Urinary bladder (tissue), 4 donors: ENCODE results near the gene IL23R. TPM values are rescaled to one million over a fixed set of nuclear protein-coding genes. Genes with fewer than 3 reads are reported as not detected.
"Not testable (repeated sequence)": the region's sequence is repeated elsewhere in the genome, so short reads cannot be mapped to it uniquely, and the experiment has no call there.

Experiments used
- DNase-seq: peaks from one replicate; pipeline ENCODE4 v3.0.0-alpha.2; 2015; ENCODE audit errors: extremely low spot score
- H3K27ac ChIP-seq: one replicate; pipeline ENCODE4 v1.5.1; 2013; ENCODE audit warnings: low read depth, mild to moderate bottlenecking, moderate library complexity
- H3K36me3 ChIP-seq: one replicate; pipeline ENCODE4 v1.6.1; 2013; ENCODE audit warnings: mild to moderate bottlenecking, moderate library complexity; ENCODE audit not compliant: insufficient read depth
- H3K4me1 ChIP-seq: one replicate; pipeline ENCODE4 v1.6.1; 2013; ENCODE audit warnings: mild to moderate bottlenecking, moderate library complexity; ENCODE audit not compliant: insufficient read depth
- H3K4me3 ChIP-seq: one replicate; pipeline ENCODE4 v1.5.1; 2013; ENCODE audit warnings: low read depth, low read length
- WGBS: extraction: QIAGEN DNeasy Blood & Tissue Kit; methylation state at CpG from one replicate; pipeline ENCODE4 v1.1.7; 2013; 5-methylcytosine and 5-hydroxymethylcytosine counted together
- polyA plus RNA-seq: library from polyadenylated mRNA; stranded (reverse); fragments of 200-250 nt; gene quantifications from one replicate; pipeline ENCODE4 v1.2.3, GENCODE V29; 2013
- total RNA-seq: library from RNA; depleted of rRNA; stranded (reverse); fragments of >200 nt; gene quantifications from one replicate; pipeline ENCODE4 v1.2.3, GENCODE V29; 2014
- donor health status: healthy with polysubstance abuse.
- donor health status: healthy.

Gene IL23R
- total and polyA plus RNA-seq, 2 donors: 0.48 TPM; not detected in 1

DNA sequence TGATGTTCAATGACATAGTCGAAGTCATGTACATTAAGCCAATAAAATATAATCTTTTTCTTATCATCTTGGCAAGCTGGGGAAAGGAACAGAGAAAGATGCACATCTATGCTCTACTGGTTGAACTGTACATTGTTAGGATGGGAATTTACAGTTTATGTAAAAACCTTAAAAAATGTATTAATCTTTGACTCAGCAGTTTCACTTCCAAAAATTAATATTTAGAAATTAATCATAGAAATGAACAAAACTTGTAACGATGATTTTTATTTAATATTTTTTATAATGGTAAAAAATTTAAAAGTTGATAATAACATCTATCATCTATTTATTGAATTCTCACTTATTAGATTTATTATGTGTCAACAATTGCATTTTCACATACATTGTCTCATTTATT, 25.8 kb upstream of the IL23R start:
- WGBS: 72% methylated on average over 2 of the region's 2 CpGs
- no peaks in the 10 kb centered on the region for H3K36me3 ChIP-seq

DNA sequence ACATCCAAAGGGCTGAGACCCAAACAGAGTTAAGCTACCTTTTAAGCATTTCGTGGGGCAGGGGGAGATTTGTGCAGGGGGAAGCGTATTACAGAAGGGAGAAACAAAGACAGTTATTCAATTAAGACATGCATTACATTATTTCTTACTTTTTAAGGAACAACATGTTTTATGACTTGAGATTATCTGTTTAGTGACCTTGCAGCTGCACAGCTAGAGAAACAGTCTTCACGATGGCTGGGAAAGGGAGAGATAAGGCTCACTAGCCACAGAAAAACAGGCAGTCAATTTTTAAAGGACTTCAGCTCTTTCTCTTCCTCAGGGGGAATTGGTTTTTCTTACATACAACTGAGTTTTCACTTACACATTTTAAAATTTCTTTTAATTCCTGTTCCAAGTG, 24.4 kb upstream of the IL23R start:
- not testable (repeated sequence) for DNase-seq, H3K4me1 ChIP-seq, H3K4me3 ChIP-seq, H3K27ac ChIP-seq, H3K36me3 ChIP-seq
- 55% methylated on average over 3 of the region's 3 CpGs for WGBS

More for the DNA sequence above, 25.8 kb upstream of the IL23R start:
- H3K27ac ChIP-seq: no peak overlapping the region
- no peak overlapping the region for H3K4me3 ChIP-seq
- no peaks in the 10 kb centered on the region for H3K4me1 ChIP-seq
- no peak for DNase-seq

DNA sequence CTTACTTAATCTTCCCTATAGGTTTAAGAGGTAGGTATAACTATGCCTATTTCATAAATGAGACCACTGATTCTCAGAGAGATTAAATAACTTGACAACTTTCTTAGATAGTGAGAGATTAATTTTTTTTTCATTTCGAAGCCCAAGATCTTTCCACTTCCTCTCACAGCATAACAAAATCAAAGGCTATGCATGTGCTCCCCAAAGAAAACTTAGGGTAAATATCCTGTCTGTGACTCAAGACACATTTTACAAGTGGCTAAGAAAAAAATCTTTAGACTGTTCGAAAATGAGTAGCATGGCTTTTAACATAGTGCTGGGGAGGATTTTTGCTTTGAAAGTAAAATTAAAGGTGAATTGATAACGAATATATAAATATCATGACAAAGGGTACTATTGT, 23.3 kb upstream of the IL23R start:
- H3K27ac ChIP-seq: no peak overlapping the region
- no peaks in the 10 kb centered on the region for H3K36me3 ChIP-seq
- DNase-seq: no peak
- no peak overlapping the region for H3K4me3 ChIP-seq
- WGBS: 52% methylated on average over 3 of the region's 3 CpGs
- no peaks in the 10 kb centered on the region for H3K4me1 ChIP-seq

DNA sequence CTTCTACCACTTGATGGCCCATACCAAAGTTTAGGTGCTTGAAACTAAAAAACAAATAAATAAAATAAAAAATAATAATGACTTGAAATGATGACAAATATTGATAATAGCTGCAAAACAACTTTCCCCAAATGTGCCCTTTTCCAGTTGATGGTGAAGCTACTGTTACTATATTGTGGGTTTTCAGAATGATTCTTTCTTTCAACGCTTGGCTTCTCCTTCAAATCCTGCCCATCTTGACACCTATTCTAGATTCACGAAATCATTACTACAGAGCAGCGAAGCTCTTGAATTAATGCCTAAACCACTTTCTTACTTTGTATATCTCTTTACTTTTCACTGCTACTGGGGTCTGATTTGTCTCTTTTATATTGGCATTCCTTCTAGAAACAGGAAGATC, 22.3 kb upstream of the IL23R start:
- Histone ChIP-seq H3K4me3 (no peak overlapping the region), H3K4me1 (no peaks in the 10 kb centered on the region), H3K27ac (no peak overlapping the region), H3K36me3 (no peaks in the 10 kb centered on the region)
- DNase-seq: no peak
- 86% methylated on average over 3 of the region's 3 CpGs for WGBS

DNA sequence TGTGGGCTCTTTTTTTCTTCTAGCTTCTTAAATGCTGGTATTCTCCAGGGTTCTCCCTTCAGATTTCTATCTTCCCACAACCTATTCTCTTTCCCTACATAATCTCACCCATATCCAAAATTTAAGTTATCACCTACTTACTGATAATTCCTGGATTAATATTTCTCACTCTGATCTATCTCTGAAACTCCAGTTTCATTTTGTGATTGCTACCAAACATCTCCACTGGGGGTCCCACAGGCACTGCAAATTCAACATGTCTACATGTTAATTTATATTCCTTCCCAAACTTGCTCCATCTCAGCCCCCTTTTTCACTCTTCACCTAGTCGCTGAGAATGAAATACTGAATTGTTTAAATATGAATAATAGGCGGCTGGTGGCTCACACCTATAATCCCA, 21.6 kb upstream of the IL23R start:
- DNase-seq: no peak
- Histone ChIP-seq H3K4me3 (no peak overlapping the region), H3K4me1 (no peaks in the 10 kb centered on the region), H3K36me3 (no peaks in the 10 kb centered on the region), H3K27ac (no peak overlapping the region)
- WGBS: 77% methylated on average over 2 of the region's 2 CpGs

DNA sequence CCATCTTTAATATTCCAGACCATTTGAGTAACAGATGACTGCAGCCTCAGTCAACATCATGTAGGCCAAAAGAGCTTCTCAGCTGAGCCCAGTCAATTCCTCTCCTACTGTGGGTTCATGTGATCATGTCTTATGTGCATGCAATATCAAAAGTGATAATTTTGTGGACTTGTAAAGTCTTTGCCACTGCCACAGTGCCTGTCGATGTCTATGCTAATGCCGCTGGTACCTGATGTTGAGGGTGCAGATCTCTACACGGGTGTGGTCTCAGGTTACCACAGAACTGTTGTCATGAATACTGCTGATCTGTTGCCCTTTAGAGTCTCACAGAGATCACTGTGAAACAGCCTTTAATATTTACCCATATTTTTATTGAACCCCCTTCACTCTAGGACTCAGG, 20.2 kb upstream of the IL23R start:
- 92% methylated on average over 3 of the region's 3 CpGs for WGBS
- H3K4me1 ChIP-seq: no peaks in the 10 kb centered on the region
- H3K27ac ChIP-seq: no peak overlapping the region
- H3K4me3 ChIP-seq: no peak overlapping the region
- no peak for DNase-seq
- H3K36me3 ChIP-seq: no peaks in the 10 kb centered on the region

DNA sequence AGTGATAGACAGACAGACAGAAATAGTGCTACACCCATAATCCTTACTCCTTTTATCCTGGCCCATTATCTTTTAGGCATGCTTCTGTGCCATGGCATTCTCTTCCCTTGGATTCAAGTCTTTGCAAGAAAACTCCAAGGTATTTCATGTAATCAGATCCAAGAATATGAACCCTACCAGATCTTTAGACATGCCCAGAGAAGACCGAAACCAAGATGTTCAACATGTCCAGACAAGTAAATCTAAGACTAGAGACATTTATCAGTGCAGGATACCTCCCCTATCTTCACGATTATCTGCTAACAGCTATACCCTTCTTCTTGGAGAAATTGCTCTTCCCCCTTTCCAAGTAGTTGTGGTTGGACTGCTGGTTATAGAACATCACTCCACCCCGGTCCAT, 19.7 kb upstream of the IL23R start:
- Histone ChIP-seq H3K4me3 (no peak overlapping the region), H3K4me1 (no peaks in the 10 kb centered on the region), H3K27ac (no peak overlapping the region), H3K36me3 (no peaks in the 10 kb centered on the region)
- DNase-seq: no peak
- 90% methylated on average over 3 of the region's 3 CpGs for WGBS

DNA sequence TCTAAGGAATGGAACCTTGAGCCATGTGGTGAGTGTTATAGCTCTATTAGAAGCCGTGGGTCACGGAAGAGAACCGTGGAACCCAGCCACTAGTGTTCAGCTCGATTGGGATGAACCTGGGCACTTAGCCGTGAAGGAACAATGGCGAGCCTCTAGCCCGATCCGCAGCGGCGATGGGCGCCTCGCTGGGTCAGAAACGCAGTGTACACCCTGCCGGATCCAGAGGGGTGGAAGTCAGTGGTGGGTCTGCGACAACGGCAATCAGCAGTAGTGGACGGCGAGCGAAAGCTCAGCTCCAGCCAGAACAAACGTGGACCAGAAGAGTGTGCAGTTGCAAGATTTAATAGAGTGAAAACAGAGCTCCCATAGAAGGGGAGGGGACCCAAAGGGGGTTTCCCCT, 18.3 kb upstream of the IL23R start:
- not testable (repeated sequence) for H3K27ac ChIP-seq, H3K36me3 ChIP-seq
- WGBS: 93% methylated on average over 20 of the region's 20 CpGs

DNA sequence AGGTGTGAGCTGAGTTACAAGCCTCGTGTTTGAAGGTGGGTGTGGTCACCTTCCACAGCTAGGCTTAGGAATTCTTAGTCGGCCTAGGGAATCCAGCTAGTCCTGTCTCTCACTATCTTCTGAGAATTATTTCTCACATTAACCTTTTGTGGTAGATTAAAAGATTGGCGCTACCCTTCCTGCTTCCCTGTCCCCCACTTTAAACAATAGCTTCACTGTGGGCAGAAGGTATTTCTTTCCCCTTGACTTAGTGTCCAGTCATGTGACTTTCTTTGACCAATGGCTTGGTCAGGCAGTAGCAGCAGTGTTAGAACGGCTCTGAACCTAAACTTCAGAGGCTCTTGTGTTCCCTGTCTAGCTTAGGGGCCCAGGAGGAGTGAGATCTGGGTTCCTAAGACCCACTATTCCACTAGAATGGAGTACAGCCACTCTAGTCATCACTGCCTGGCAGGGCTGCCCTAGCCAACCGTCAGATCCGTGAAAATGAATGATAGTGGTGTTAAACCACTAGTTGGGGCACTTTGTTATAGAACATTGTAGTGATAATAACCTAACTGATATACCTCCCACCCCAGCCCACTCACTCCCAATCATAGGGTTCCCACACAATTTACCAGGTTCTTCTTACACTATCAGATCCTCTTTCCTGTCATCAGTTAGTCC, 17.6 kb upstream of the IL23R start:
- no peaks in the 10 kb centered on the region for H3K36me3 ChIP-seq
- 51% methylated on average over 6 of the region's 6 CpGs for WGBS

More for the DNA sequence above, 18.3 kb upstream of the IL23R start:
- H3K4me3 ChIP-seq, DNase-seq, H3K4me1 ChIP-seq: not testable (repeated sequence)

DNA sequence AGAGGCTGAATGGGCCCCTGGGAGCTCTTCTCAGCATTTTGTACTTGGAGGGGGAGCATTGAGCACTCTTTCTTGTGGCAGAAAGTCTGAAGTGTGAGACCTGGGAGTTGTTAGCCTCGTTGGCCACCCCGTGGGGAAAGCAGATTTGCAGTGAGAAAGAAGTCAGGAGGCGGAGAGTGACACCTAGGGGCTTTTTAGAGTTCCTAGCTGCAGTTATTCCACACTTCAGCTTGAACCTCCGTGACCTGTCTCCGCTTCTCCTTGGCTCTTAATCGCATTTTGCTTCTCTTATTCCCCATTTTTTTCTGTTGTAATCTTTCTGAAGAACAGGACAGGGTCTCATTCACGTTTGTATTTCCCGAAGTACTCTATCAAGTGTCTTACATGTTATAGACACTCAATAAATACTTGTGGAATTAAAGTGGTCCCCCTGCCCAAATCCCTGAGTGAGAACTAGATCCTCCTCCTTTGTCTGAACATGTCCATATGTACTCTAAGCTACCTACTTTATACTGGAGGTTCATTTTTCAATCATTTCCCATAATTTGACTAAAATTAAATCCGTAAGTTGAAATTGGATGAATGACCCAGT, 17.0 kb upstream of the IL23R start:
- H3K4me3 ChIP-seq: no peak overlapping the region
- peak; percentile 49 for DNase-seq
- H3K4me1 ChIP-seq: no peaks in the 10 kb centered on the region
- WGBS: 23% methylated on average over 9 of the region's 9 CpGs
- H3K27ac ChIP-seq: no peak overlapping the region
- H3K36me3 ChIP-seq: no peaks in the 10 kb centered on the region

More for the DNA sequence above, 17.6 kb upstream of the IL23R start:
- Histone ChIP-seq H3K4me3 (no peak overlapping the region), H3K4me1 (no peaks in the 10 kb centered on the region), H3K27ac (no peak overlapping the region)
- no peak for DNase-seq

DNA sequence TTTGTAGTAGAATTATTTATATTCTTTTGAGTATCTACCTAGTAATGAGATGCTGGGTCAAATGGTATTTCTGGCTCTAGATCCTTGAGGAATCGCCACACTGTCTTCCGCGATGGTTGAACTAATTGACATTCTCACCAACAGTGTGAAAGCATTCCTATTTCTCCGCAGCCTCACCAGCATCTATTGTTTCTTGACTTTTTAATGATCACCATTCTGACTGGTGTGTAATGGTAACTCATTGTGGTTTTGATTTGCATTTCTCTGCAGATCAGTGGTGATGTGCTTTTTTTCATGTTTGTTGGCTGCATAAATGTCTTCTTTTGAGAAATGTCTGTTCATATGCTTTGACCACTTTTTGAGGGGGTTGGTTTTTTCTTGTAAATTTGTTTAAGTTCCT, 15.3 kb upstream of the IL23R start:
- Histone ChIP-seq H3K27ac (no peak overlapping the region), H3K4me1 (no peaks in the 10 kb centered on the region), H3K4me3 (no peak overlapping the region), H3K36me3 (no peaks in the 10 kb centered on the region)
- 90% methylated on average over 4 of the region's 4 CpGs for WGBS
- no peak for DNase-seq

DNA sequence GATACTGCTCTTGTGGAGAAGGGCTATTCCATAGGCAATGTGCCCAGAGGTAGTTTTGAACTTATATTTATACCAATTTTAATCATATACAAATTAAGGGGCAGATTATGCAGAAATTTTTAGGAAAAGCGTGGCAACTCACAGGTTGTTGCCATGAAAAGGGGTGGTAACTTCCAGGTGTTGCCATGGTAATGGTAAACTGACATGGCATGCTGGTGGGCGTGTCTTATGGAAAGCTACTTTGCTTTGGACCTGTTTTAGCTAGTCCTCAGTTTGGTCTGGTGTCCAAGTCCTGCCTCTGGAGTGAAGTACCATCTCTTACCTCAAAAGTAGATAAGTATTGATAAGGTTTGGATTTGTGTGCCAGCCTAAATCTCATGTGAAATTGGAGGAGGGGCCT, 7.9 kb upstream of the IL23R start:
- Histone ChIP-seq H3K4me1 (no peaks in the 10 kb centered on the region), H3K36me3 (no peaks in the 10 kb centered on the region), H3K27ac (no peak overlapping the region), H3K4me3 (no peak overlapping the region)
- 73% methylated on average over 2 of the region's 2 CpGs for WGBS
- DNase-seq: no peak

DNA sequence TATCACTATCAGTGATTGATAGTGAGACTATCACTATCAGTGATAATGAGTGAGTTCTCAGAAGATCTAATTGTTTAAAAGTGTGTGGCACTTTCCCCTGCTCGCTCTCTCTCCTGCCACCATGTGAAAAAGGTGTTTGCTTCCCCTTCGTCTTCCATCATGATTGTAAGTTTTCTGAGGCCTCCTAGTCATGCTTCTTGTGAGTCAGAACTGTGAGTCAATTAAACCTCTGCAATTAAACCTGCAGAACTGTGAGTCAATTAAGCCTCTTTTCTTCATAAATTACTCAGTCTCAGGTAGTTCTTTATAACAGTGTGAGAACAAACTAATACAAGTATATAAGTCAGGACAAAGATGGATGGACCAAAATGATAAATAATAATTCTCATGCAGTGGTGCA, 7.0 kb upstream of the IL23R start:
- no peak for DNase-seq
- 86% methylated on average over 2 of the region's 2 CpGs for WGBS
- H3K4me1 ChIP-seq: no peaks in the 10 kb centered on the region
- no peak overlapping the region for H3K27ac ChIP-seq
- H3K4me3 ChIP-seq: no peak overlapping the region
- H3K36me3 ChIP-seq: no peaks in the 10 kb centered on the region

DNA sequence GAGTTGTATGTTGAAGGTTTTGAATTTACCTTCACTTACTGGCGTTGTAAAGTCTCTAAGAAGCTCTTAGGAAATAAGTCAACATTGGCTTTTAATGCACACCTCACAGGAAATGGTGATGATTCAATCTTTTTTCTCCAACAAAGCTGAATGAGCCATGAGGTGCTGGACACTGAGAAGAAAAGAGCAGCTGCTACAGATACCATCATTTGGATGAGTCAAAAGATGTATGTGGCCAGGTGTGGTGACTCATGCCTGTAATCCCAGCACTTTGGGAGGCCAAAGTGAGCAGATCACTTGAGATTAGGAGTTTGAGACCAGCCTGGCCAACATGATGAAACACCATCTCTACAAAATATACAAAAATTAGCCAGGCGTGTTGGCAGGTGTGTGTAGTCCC, 3.3 kb upstream of the IL23R start:
- H3K4me1 ChIP-seq: no peaks in the 10 kb centered on the region
- H3K27ac ChIP-seq: no peak overlapping the region
- 79% methylated on average over 2 of the region's 2 CpGs for WGBS
- DNase-seq: no peak
- H3K36me3 ChIP-seq: no peaks in the 10 kb centered on the region
- no peak overlapping the region for H3K4me3 ChIP-seq
